ENCODE data around the gene TPRX1.

DNA sequence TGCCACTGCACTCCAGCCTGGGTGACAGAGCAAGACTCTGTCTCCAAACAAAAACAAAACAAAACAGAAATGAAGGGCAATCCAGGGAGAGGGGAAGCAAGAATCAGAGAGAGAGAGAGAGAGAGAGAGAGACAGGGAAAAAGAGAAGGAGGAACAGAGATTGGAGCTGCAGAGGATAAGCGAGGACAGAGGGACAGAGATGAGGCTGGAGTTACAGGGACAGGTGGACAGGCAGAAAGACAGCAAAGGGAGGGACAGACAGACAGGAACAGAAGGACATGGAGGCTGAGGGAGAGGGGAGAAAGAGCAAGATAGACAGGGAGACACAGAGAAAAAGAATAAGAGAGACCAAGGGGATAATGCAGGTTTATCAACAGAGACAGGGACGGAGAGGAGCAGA, 16.1 kb upstream of the TPRX1 start:
- TF ChIP-seq, protein P1, sequence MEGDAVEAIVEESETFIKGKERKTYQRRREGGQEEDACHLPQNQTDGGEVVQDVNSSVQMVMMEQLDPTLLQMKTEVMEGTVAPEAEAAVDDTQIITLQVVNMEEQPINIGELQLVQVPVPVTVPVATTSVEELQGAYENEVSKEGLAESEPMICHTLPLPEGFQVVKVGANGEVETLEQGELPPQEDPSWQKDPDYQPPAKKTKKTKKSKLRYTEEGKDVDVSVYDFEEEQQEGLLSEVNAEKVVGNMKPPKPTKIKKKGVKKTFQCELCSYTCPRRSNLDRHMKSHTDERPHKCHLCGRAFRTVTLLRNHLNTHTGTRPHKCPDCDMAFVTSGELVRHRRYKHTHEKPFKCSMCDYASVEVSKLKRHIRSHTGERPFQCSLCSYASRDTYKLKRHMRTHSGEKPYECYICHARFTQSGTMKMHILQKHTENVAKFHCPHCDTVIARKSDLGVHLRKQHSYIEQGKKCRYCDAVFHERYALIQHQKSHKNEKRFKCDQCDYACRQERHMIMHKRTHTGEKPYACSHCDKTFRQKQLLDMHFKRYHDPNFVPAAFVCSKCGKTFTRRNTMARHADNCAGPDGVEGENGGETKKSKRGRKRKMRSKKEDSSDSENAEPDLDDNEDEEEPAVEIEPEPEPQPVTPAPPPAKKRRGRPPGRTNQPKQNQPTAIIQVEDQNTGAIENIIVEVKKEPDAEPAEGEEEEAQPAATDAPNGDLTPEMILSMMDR (IDR thresholded peaks at IDR 0.05; ENCODE audit: low read depth, low read length, poor library complexity, severe bottlenecking) = no peak
- TF ChIP-seq EZH2phosphoT487 (IDR thresholded peaks at IDR 0.05; ENCODE audit: borderline replicate concordance, low read length) = no peak

Measured in DOHH2 (cell line).